ENCODE measurements around the gene KCNIP3. TPM values are rescaled to one million over a fixed set of nuclear protein-coding genes. Genes with fewer than 3 reads are reported as not detected.
A peak's percentile ranks its signal among the peaks of the same experiment; 100 is the strongest.

The KCNIP3 gene
- total RNA-seq, 1 experiment from 2014 or later: 19.1 TPM

DNA sequence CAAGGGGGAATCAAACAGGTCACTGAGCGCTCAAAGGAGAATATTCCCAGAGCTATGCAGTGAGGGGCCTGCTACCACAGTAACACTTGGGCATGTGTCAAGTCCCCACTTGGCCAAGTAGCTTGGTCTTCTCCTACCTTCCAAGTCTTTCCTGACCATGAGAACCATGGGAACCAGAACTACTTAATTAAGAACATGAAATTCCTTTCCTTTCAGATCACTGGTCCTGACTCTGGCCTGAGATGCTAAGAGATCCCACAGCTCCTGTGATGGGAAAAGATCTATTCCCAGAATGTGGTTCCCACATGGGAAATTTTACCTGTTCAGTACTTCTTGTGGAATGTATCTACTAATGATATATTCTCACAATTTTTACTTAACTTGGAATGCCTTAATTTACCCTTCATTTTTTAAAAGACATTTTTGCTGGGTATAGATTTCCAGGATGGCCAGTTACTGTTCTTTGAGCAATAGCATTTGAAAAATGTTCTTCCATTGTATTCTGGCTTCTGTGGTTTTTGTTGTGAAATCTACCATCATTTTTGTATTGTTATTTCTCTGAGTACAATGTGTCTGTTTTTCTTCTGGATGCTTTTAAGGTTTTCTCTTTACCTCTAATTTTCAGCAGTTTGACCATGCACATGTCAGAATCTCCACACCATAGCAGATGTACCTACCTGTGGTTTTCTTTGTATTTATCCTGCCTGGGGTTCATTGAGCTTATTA lies 37.9 kb downstream of the KCNIP3 start:
- POLR2A ChIA-PET (ENCODE audit: unreplicated experiment): no interaction called here
- Histone ChIP-seq H4K20me1 (ENCODE audit: low read length) (no peaks in the 10 kb centered on the region), H3F3A (ENCODE audit: low read length, unreplicated experiment) (peaks cover 3% of the 10 kb centered on the region), H3K27ac (ENCODE audit: low read length) (peak overlapping the region; percentile 97), H3K9me3 (ENCODE audit: low read length) (no peaks in the 10 kb centered on the region), H3K4me3 (ENCODE audit: low read length) (no peak overlapping the region), H3K27me3 (ENCODE audit: low read length) (no peaks in the 10 kb centered on the region), H3K79me2 (ENCODE audit: low read length) (no peaks in the 10 kb centered on the region), H3K9ac (ENCODE audit: low read length) (peak overlapping the region; percentile 53; the same call in 1 of the 2 replicates), H3K9me2 (replicated peaks; ENCODE audit: low read length) (no peaks in the 10 kb centered on the region), H3K4me1 (ENCODE audit: insufficient read depth, low read length) (peaks cover 41% of the 10 kb centered on the region), H2AFZ (ENCODE audit: low read length) (no peak overlapping the region), H3K36me3 (ENCODE audit: low read depth, low read length) (no peaks in the 10 kb centered on the region), H3K4me2 (ENCODE audit: low read length) (no peak overlapping the region)
- intact Hi-C loops (cut with micrococcal nuclease): loop anchor here (5.0 kb wide), 1 partner anchor 52 kb away; no protein-coding TSS in a partner anchor
- BruUV-seq (replicated peaks): no TSS peak
- TF ChIP-seq, protein P1, sequence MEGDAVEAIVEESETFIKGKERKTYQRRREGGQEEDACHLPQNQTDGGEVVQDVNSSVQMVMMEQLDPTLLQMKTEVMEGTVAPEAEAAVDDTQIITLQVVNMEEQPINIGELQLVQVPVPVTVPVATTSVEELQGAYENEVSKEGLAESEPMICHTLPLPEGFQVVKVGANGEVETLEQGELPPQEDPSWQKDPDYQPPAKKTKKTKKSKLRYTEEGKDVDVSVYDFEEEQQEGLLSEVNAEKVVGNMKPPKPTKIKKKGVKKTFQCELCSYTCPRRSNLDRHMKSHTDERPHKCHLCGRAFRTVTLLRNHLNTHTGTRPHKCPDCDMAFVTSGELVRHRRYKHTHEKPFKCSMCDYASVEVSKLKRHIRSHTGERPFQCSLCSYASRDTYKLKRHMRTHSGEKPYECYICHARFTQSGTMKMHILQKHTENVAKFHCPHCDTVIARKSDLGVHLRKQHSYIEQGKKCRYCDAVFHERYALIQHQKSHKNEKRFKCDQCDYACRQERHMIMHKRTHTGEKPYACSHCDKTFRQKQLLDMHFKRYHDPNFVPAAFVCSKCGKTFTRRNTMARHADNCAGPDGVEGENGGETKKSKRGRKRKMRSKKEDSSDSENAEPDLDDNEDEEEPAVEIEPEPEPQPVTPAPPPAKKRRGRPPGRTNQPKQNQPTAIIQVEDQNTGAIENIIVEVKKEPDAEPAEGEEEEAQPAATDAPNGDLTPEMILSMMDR (conservative IDR thresholded peaks at IDR 0.05; ENCODE audit: low read depth, low read length): no peak
- no peak for TF ChIP-seq EZH2phosphoT487 (IDR thresholded peaks at IDR 0.05; ENCODE audit: borderline replicate concordance, low read length)
- TF ChIP-seq EZH2 (IDR thresholded peaks at IDR 0.05; ENCODE audit: low read length, unreplicated experiment): no peak
- DNase-seq (no peak), ATAC-seq (no peak)
- CTCF ChIA-PET: interaction anchor here (0.6 to 1.8 kb wide), 2 partner anchors 10 to 79 kb away, joined by 4 to 9 read pairs; no protein-coding TSS in a partner anchor

DNA sequence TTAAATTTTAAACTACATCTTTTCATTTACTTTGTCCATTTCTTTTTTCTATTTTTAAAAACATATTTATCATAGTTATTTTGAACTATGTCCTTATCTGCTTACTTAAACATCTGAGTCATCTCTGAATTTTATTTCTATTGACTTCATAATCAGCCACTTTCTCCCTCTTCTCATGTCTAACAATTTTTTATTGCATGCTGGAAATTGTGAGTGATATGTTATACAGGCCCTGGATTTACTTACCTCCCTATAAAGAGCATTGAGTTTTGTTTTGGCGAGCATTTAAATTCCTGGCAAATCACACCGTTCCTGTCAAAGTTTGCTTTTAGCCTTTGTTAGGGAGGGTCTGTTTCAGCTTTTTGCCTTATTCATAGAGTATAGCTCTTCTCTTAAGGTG lies 39.3 kb downstream of the KCNIP3 start:
- ATAC-seq: peak; percentile 35
- Histone ChIP-seq H3F3A (ENCODE audit: low read length, unreplicated experiment) (peaks cover 3% of the 10 kb centered on the region), H4K20me1 (ENCODE audit: low read length) (no peaks in the 10 kb centered on the region), H3K27me3 (ENCODE audit: low read length) (no peaks in the 10 kb centered on the region), H3K79me2 (ENCODE audit: low read length) (no peaks in the 10 kb centered on the region), H3K27ac (ENCODE audit: low read length) (peak overlapping the region; percentile 89), H3K9me2 (replicated peaks; ENCODE audit: low read length) (no peaks in the 10 kb centered on the region), H3K4me1 (ENCODE audit: insufficient read depth, low read length) (peaks cover 37% of the 10 kb centered on the region), H3K9me3 (ENCODE audit: low read length) (no peaks in the 10 kb centered on the region), H2AFZ (ENCODE audit: low read length) (no peak overlapping the region), H3K9ac (ENCODE audit: low read length) (peak overlapping the region; percentile 58), H3K36me3 (ENCODE audit: low read depth, low read length) (no peaks in the 10 kb centered on the region), H3K4me3 (ENCODE audit: low read length) (no peak overlapping the region), H3K4me2 (ENCODE audit: low read length) (peak overlapping the region; percentile 42)
- no TSS peak for BruUV-seq (replicated peaks)
- intact Hi-C loops (cut with micrococcal nuclease): loop anchor here (1.0 kb wide), 1 partner anchor 13 kb away; no protein-coding TSS in a partner anchor
- TF ChIP-seq EZH2phosphoT487 (IDR thresholded peaks at IDR 0.05; ENCODE audit: borderline replicate concordance, low read length) (no peak), EZH2 (IDR thresholded peaks at IDR 0.05; ENCODE audit: low read length, unreplicated experiment) (no peak)
- TF ChIP-seq, protein P1 (conservative IDR thresholded peaks at IDR 0.05; ENCODE audit: low read depth, low read length): no peak
- ChIA-PET CTCF (interaction anchor here (0.6 kb wide), 1 partner anchor 9 kb away, joined by 5 read pairs; no protein-coding TSS in a partner anchor), POLR2A (ENCODE audit: unreplicated experiment) (no interaction called here)
- peak; percentile 72 for DNase-seq

DNA sequence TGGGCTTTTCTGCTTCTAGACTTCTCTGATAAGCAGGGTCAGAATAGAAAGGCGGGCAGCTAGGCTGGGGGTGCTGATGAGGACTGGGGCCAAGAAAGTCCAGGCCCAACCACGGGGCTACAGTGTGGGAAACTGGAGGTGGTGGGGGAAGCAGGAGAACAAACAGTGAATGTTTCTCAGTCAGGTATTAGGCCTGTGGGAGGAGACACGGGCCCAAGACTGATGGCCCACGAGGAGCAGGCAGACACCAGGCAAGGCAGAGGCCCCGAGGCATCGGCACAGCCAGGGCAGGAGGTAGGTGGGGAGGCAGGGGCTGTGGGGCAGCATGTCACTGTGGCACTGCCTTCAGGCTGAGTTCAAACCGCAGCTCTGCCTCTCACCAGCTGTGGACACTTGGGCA lies 40.7 kb downstream of the KCNIP3 start:
- Histone ChIP-seq H3K4me3 (ENCODE audit: low read length) (no peak overlapping the region), H3F3A (ENCODE audit: low read length, unreplicated experiment) (peaks cover 3% of the 10 kb centered on the region), H4K20me1 (ENCODE audit: low read length) (no peaks in the 10 kb centered on the region), H3K79me2 (ENCODE audit: low read length) (no peaks in the 10 kb centered on the region), H3K27me3 (ENCODE audit: low read length) (no peaks in the 10 kb centered on the region), H3K9ac (ENCODE audit: low read length) (no peak overlapping the region), H3K4me1 (ENCODE audit: insufficient read depth, low read length) (peaks cover 37% of the 10 kb centered on the region), H3K4me2 (ENCODE audit: low read length) (no peak overlapping the region), H2AFZ (ENCODE audit: low read length) (no peak overlapping the region), H3K36me3 (ENCODE audit: low read depth, low read length) (no peaks in the 10 kb centered on the region), H3K9me2 (replicated peaks; ENCODE audit: low read length) (no peaks in the 10 kb centered on the region), H3K27ac (ENCODE audit: low read length) (no peak overlapping the region), H3K9me3 (ENCODE audit: low read length) (no peaks in the 10 kb centered on the region)
- TF ChIP-seq EZH2 (IDR thresholded peaks at IDR 0.05; ENCODE audit: low read length, unreplicated experiment): no peak
- TF ChIP-seq, protein P1 (conservative IDR thresholded peaks at IDR 0.05; ENCODE audit: low read depth, low read length): no peak
- TF ChIP-seq EZH2phosphoT487 (IDR thresholded peaks at IDR 0.05; ENCODE audit: borderline replicate concordance, low read length): no peak
- ChIA-PET POLR2A (ENCODE audit: unreplicated experiment) (no interaction called here), CTCF (no interaction called here)
- DNase-seq (no peak), ATAC-seq (no peak)
- BruUV-seq (replicated peaks): no TSS peak
- intact Hi-C loops (cut with micrococcal nuclease): no loop called here
